HCT116 (cell line): Measurements from ENCODE around the gene FMN1. TPM values are rescaled to one million over a fixed set of nuclear protein-coding genes. Genes with fewer than 3 reads are reported as not detected.

ENCODE experiments used
- ATAC-seq: fragments of 200-7000 bp; cut with Tn5 transposase; 2 replicates; pipeline ENCODE4 v1.9.1; 2020; ENCODE audit warnings: mild to moderate bottlenecking, moderate library complexity
- BruUV-seq: library from RNA; stranded (reverse); fragments of 400-500 nt; replicated peaks from 2 replicates; lab custom pipeline; 2021; lab: Mats Ljungman, UMichigan
- CTCF ChIA-PET: fragments of 300-600 bp; sonication (Branson Sonifier 250); formaldehyde crosslinking; loops from one replicate; lab custom pipeline; 2021; ENCODE audit warnings: antibody characterized with exemption; lab: Charles Lee
- POLR2A ChIA-PET: fragments of 300-600, 350-600 bp; sonication (Branson Sonifier 250); formaldehyde crosslinking; loops from one replicate; lab custom pipeline; 2021; ENCODE audit warnings: antibody characterized with exemption; lab: Charles Lee
- RAD21 ChIA-PET, 2 experiments: fragments of 300-600 bp; sonication (Branson Sonifier 250); formaldehyde crosslinking; loops; one replicate each; lab custom pipeline; 2023; ENCODE audit warnings: low total read pairs in 2 of 2; ENCODE audit not compliant: uncharacterized antibody in 2 of 2, unreplicated experiment in 2 of 2, low non-redundant PET in 1 of 2; lab: Charles Lee
- DNase-seq: peaks from one replicate; pipeline ENCODE4 v3.0.0-alpha.2; 2010; ENCODE audit warnings: low read depth, low spot score
- H2AFZ ChIP-seq: fragments of 200-600 bp; shearing (Covaris generic), sonication (generic); 2 replicates; pipeline ENCODE4 v1.6.1; 2017; ENCODE audit warnings: low read depth, mixed run types, mixed read lengths, antibody characterized with exemption, low read length; ENCODE audit not compliant: poor library complexity, severe bottlenecking
- H3K27ac ChIP-seq: 2 replicates; pipeline ENCODE4 v1.5.1; 2012; ENCODE audit warnings: low read depth, low read length
- H3K27me3 ChIP-seq: fragments of 200-600 bp; sonication (generic); 2 replicates; pipeline ENCODE4 v1.6.1; 2016; ENCODE audit warnings: mixed run types, low read length, mixed read lengths; ENCODE audit not compliant: insufficient read depth
- H3K36me3 ChIP-seq, 2 experiments: fragments of 200-500 bp in 1 of 2; fragments of 200-600 bp in 1 of 2; sonication (Bioruptor generic) in 1 of 2; sonication (generic) in 1 of 2; 2 replicates each; pipeline versions ENCODE4 v1.5.1 to v1.6.1; 2014 to 2016; ENCODE audit warnings: low read length in 2 of 2, inconsistent platforms in 1 of 2, mixed read lengths in 1 of 2, mixed run types in 1 of 2; ENCODE audit not compliant: insufficient read depth in 2 of 2, control insufficient read depth in 1 of 2
- H3K4me1 ChIP-seq, 2 experiments: fragments of 200-600 bp in 1 of 2; sonication (generic) in 1 of 2; 2 replicates each; pipeline versions ENCODE4 v1.5.1 to v1.6.1; 2012 to 2017; ENCODE audit warnings: low read length in 2 of 2, inconsistent platforms in 1 of 2, mild to moderate bottlenecking in 1 of 2, mixed read lengths in 1 of 2, mixed run types in 1 of 2, moderate library complexity in 1 of 2; ENCODE audit not compliant: insufficient read depth in 2 of 2, control insufficient read depth in 1 of 2
- H3K4me2 ChIP-seq: fragments of 200-600 bp; sonication (generic); 2 replicates; pipeline ENCODE4 v1.6.1; 2017; ENCODE audit warnings: mixed run types, low read length, mixed read lengths
- H3K4me3 ChIP-seq, 2 experiments: fragments of 200-600 bp in 1 of 2; sonication (generic) in 1 of 2; replicated peaks in 1 of 2; 2 replicates each; pipeline ENCODE4 v1.5.1; 2011 to 2016; ENCODE audit warnings: low read length in 2 of 2, control low read depth in 1 of 2, low read depth in 1 of 2, mild to moderate bottlenecking in 1 of 2, mixed read lengths in 1 of 2, mixed run types in 1 of 2
- H3K79me2 ChIP-seq: fragments of 200-600 bp; sonication (generic); 2 replicates; pipeline ENCODE4 v1.6.1; 2017; ENCODE audit warnings: mild to moderate bottlenecking, mixed run types, low read length, moderate library complexity, mixed read lengths; ENCODE audit not compliant: insufficient read depth
- H3K9ac ChIP-seq: fragments of 200-600 bp; sonication (generic); 2 replicates; pipeline ENCODE4 v1.6.1; 2016; ENCODE audit warnings: low read length, mixed read lengths
- H3K9me2 ChIP-seq: fragments of 200-600 bp; sonication (generic), shearing (Covaris generic); 2 replicates; pipeline ENCODE4 v1.6.1; 2017; ENCODE audit warnings: mixed run types, mild to moderate bottlenecking, moderate library complexity; ENCODE audit not compliant: insufficient read depth
- H3K9me3 ChIP-seq, 2 experiments: fragments of 200-500 bp in 1 of 2; fragments of 200-600 bp in 1 of 2; sonication (Bioruptor generic) in 1 of 2; sonication (generic) in 1 of 2; 2 replicates each; pipeline ENCODE4 v1.6.1; 2014 to 2017; ENCODE audit warnings: low read length in 2 of 2, mixed read lengths in 2 of 2, inconsistent platforms in 1 of 2, low read depth in 1 of 2, mild to moderate bottlenecking in 1 of 2, mixed run types in 1 of 2, moderate library complexity in 1 of 2; ENCODE audit not compliant: control insufficient read depth in 1 of 2, insufficient read depth in 1 of 2
- H4K20me1 ChIP-seq: fragments of 200-600 bp; sonication (generic), shearing (Covaris generic); 2 replicates; pipeline ENCODE4 v1.6.1; 2017; ENCODE audit warnings: mixed run types, mild to moderate bottlenecking, moderate library complexity; ENCODE audit not compliant: insufficient read depth
- ATF3 ChIP-seq: IDR thresholded peaks from 2 replicates; pipeline ENCODE4 v1.6.1; 2012
- CBX3 ChIP-seq: IDR thresholded peaks from 2 replicates; pipeline ENCODE4 v1.6.1; 2012; ENCODE audit warnings: low read depth
- CEBPB ChIP-seq: IDR thresholded peaks from 2 replicates; pipeline ENCODE4 v1.6.1; 2012; ENCODE audit warnings: low read depth
- EGR1 ChIP-seq: IDR thresholded peaks from 2 replicates; pipeline ENCODE4 v1.6.1; 2012; ENCODE audit warnings: low read depth
- ELF1 ChIP-seq: IDR thresholded peaks from 2 replicates; pipeline ENCODE4 v1.6.1; 2012; ENCODE audit warnings: low read depth, borderline replicate concordance
- EZH2phosphoT487 ChIP-seq: fragments of 200-600 bp; IDR thresholded peaks from 2 replicates; pipeline ENCODE4 v1.6.1; 2018; ENCODE audit warnings: antibody characterized with exemption, borderline replicate concordance
- FOSL1 ChIP-seq: IDR thresholded peaks from 2 replicates; pipeline ENCODE4 v1.6.1; 2012; ENCODE audit warnings: low read depth
- POLR2A ChIP-seq: IDR thresholded peaks from 2 replicates; pipeline ENCODE4 v1.7.0; 2011; ENCODE audit warnings: borderline replicate concordance; ENCODE audit not compliant: insufficient read depth, insufficient read length; ENCODE audit errors: extremely low read depth
- RAD21 ChIP-seq: IDR thresholded peaks from 2 replicates; pipeline ENCODE4 v1.6.1; 2012; ENCODE audit warnings: low read depth, mild to moderate bottlenecking
- REST ChIP-seq: IDR thresholded peaks from 2 replicates; pipeline ENCODE4 v1.6.1; 2012; ENCODE audit warnings: low read depth
- SIN3A ChIP-seq: IDR thresholded peaks from 2 replicates; pipeline ENCODE4 v1.6.1; 2012; ENCODE audit warnings: low read depth
- SP1 ChIP-seq: IDR thresholded peaks from 2 replicates; pipeline ENCODE4 v1.6.1; 2012; ENCODE audit warnings: low read depth
- SRF ChIP-seq: IDR thresholded peaks from 2 replicates; pipeline ENCODE4 v1.6.1; 2012; ENCODE audit warnings: low read depth
- YY1 ChIP-seq: IDR thresholded peaks from 2 replicates; pipeline ENCODE4 v1.6.1; 2011; ENCODE audit warnings: low read length, low read depth, moderate library complexity, mild to moderate bottlenecking; ENCODE audit not compliant: insufficient replicate concordance; ENCODE audit errors: extremely low read depth
- ZBTB33 ChIP-seq: IDR thresholded peaks from 2 replicates; pipeline ENCODE4 v1.6.1; 2011; ENCODE audit warnings: mild to moderate bottlenecking, low read length, moderate library complexity; ENCODE audit not compliant: insufficient replicate concordance; ENCODE audit errors: extremely low read depth
- ZFX ChIP-seq: fragments of 450-650 bp; IDR thresholded peaks from 2 replicates; pipeline ENCODE4 v1.6.1; 2017
- intact Hi-C: fragments of 100-400 bp; cut with micrococcal nuclease; formaldehyde crosslinking; loops from 2 replicates; pipeline ENCODE4 v1.10.0; 2022
- total RNA-seq: library from RNA; stranded (reverse); gene quantifications from one replicate; pipeline ENCODE4 v1.2.1, GENCODE V29; 2021; ENCODE audit not compliant: unreplicated experiment
- TF ChIP-seq, protein P1 (sequence below): IDR thresholded peaks from 2 replicates; pipeline ENCODE4 v1.6.1; 2012
- TF ChIP-seq, protein P2 (sequence below), 3 experiments: fragments of 200-600 bp in 1 of 3; sonication (generic) in 1 of 3; IDR thresholded peaks in 2 of 3; conservative IDR thresholded peaks in 1 of 3; 2 replicates each; pipeline ENCODE4 v1.5.1; 2012 to 2017; ENCODE audit warnings: low read depth in 2 of 3, low read length in 2 of 3, antibody characterized with exemption in 1 of 3, borderline replicate concordance in 1 of 3, control low read depth in 1 of 3, mild to moderate bottlenecking in 1 of 3, mixed read lengths in 1 of 3, mixed run types in 1 of 3, moderate library complexity in 1 of 3; ENCODE audit not compliant: insufficient read depth in 1 of 3

The FMN1 gene
- total RNA-seq, 1 experiment from 2014 or later: 0.39 TPM

DNA sequence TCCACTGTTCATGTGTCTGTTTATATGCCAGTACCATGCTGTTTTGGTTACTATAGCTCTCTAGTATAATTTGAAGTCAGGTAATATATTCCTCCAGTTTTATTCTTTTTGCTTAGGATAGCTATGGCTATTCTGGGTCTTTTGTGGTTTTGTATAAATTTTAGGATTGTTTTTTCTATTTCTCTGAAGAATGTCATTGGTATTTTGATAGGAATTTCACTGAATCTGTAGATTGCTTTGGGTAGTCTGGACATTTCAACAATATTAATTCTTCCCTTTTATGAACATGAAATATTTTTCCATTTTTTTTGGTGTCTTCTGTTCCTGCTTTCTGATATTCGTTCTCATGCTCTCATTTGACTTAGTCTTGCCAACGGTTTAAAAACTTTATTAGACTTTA is 437.1 kb downstream of the FMN1 start:
- BruUV-seq: no TSS peak
- ChIA-PET CTCF (no interaction called here), POLR2A (no interaction called here), RAD21 (no interaction called here)
- ATAC-seq: no peak
- Histone ChIP-seq H3K27me3 (no peaks in the 10 kb centered on the region; the same call in 1 of the 2 replicates), H4K20me1 (no peaks in the 10 kb centered on the region), H3K9me2 (no peaks in the 10 kb centered on the region), H3K9ac (no peak overlapping the region), H3K79me2 (no peaks in the 10 kb centered on the region), H2AFZ (no peak overlapping the region), H3K4me2 (no peak overlapping the region), H3K4me3 (no peak overlapping the region), H3K27ac (no peak overlapping the region), H3K4me1 (no peaks in the 10 kb centered on the region), H3K9me3 (no peaks in the 10 kb centered on the region), H3K36me3 (no peaks in the 10 kb centered on the region)
- no peak for TF ChIP-seq CEBPB
- no peak for TF ChIP-seq FOSL1
- TF ChIP-seq RAD21: no peak
- no peak for TF ChIP-seq SIN3A
- TF ChIP-seq SRF: no peak
- TF ChIP-seq EGR1: no peak
- no peak for TF ChIP-seq REST
- TF ChIP-seq ELF1: no peak
- no peak for TF ChIP-seq POLR2A
- TF ChIP-seq SP1: no peak
- TF ChIP-seq, protein P1, sequence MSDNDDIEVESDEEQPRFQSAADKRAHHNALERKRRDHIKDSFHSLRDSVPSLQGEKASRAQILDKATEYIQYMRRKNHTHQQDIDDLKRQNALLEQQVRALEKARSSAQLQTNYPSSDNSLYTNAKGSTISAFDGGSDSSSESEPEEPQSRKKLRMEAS: no peak
- no peak for TF ChIP-seq ZFX
- TF ChIP-seq EZH2phosphoT487: no peak
- no peak for TF ChIP-seq ZBTB33
- TF ChIP-seq, protein P2, sequence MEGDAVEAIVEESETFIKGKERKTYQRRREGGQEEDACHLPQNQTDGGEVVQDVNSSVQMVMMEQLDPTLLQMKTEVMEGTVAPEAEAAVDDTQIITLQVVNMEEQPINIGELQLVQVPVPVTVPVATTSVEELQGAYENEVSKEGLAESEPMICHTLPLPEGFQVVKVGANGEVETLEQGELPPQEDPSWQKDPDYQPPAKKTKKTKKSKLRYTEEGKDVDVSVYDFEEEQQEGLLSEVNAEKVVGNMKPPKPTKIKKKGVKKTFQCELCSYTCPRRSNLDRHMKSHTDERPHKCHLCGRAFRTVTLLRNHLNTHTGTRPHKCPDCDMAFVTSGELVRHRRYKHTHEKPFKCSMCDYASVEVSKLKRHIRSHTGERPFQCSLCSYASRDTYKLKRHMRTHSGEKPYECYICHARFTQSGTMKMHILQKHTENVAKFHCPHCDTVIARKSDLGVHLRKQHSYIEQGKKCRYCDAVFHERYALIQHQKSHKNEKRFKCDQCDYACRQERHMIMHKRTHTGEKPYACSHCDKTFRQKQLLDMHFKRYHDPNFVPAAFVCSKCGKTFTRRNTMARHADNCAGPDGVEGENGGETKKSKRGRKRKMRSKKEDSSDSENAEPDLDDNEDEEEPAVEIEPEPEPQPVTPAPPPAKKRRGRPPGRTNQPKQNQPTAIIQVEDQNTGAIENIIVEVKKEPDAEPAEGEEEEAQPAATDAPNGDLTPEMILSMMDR (IDR thresholded peaks at IDR 0.05 in 2 of 3, conservative IDR thresholded peaks at IDR 0.05 in 1 of 3; ENCODE audit: borderline replicate concordance in 1 of 3, insufficient read depth in 1 of 3, low read depth in 2 of 3, low read length in 2 of 3): no peak
- TF ChIP-seq ATF3: no peak
- TF ChIP-seq CBX3: no peak
- no peak for TF ChIP-seq YY1
- intact Hi-C loops: no loop called here
- no peak for DNase-seq
